ENCODE data around the gene PPP5C.
"Not testable (repeated sequence)": the region's sequence is repeated elsewhere in the genome, so short reads cannot be mapped to it uniquely, and the experiment has no call there.

Gene PPP5C

DNA sequence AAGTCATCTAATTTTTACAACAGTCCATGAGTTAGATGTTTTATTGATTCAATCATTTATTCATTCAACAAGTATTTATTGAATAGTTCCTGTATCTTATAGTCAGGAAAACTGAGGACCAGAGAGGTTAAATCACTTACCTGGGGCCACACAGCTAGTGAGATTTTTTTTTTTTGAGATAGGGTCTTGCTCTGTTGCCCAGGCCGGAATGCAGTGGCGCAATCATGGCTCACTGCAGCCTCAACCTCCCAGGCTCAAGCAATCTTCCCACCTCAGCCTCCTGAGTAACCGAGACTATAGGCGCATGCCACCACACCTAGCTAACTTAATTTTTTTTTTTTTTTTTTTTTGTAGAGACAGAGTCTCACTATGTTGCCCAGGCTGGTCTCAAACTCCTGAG is 88.8 kb downstream of the PPP5C start:
- not testable (repeated sequence) for DNase-seq (ENCODE audit: low read depth)
